ENCODE results near the gene AGTR2. TPM values are rescaled to one million over a fixed set of nuclear protein-coding genes. Genes with fewer than 3 reads are reported as not detected.

Gene AGTR2
- total and polyA plus RNA-seq, 9 of the 15 experiments (the other 6 are each of a cell fraction or from before 2014, with no cell fraction given) = not detected

GRCh38 chrX:116142976-116143375, 27.6 kb upstream of the AGTR2 start:
- Histone ChIP-seq H3K9me1 (ENCODE audit: control insufficient read depth, insufficient read depth, low read length) (no peaks in the 10 kb centered on the region), H3K4me1 (replicated peaks in 1 of 2; ENCODE audit: control insufficient read depth in 2 of 2, insufficient read depth in 2 of 2, low read length in 2 of 2) (no peaks in the 10 kb centered on the region), H3K36me3 (ENCODE audit: control insufficient read depth, insufficient read depth, low read length) (no peaks in the 10 kb centered on the region), H3K4me2 (ENCODE audit: insufficient read depth, low read length) (no peak overlapping the region), H3K79me2 (ENCODE audit: control insufficient read depth, insufficient read depth, low read length) (no peaks in the 10 kb centered on the region), H4K20me1 (replicated peaks; ENCODE audit: control insufficient read depth, insufficient read depth, low read length) (no peaks in the 10 kb centered on the region), H3K9me3 (replicated peaks; ENCODE audit: control insufficient read depth, insufficient read depth, low read depth, low read length) (no peaks in the 10 kb centered on the region), H3K4me3 (no peak overlapping the region), H2AFZ (ENCODE audit: low read depth, low read length) (no peak overlapping the region), H3K9ac (ENCODE audit: insufficient read depth in 1 of 2, low read depth in 2 of 2, low read length in 2 of 2) (no peak overlapping the region), H3K27me3 (ENCODE audit: control insufficient read depth in 2 of 2, insufficient read depth in 2 of 2, low read length in 2 of 2) (no peaks in the 10 kb centered on the region), H3K27ac (ENCODE audit: extremely low read depth, low read depth, low read length) (no peak overlapping the region)
- ChIA-PET POLR2A (no interaction called here), CTCF (ENCODE audit: low intra/inter-chr PET ratio) (no interaction called here)
- no peak for ATAC-seq
- DNase-seq (ENCODE audit: extremely low read depth in 1 of 4, low spot score in 3 of 4) = no peak
- intact Hi-C loops (cut with micrococcal nuclease) = no loop called here
- BruUV-seq (replicated peaks) = no TSS peak
- FAIRE-seq = no peak
- in situ Hi-C loops (cut with MboI) = no loop called here
- WGBS (ENCODE audit: insufficient coverage, low coverage, missing lambda C conversion rate) = 0% methylated on average over 2 of the region's 2 CpGs
- no peak for TF ChIP-seq GTF2B (IDR thresholded peaks at IDR 0.05; ENCODE audit: extremely low read depth, insufficient read length)
- TF ChIP-seq HNRNPK (IDR thresholded peaks at IDR 0.05; ENCODE audit: low read depth, low read length, poor library complexity, severe bottlenecking) = no peak
- TF ChIP-seq RCOR1 (IDR thresholded peaks at IDR 0.05; ENCODE audit: borderline replicate concordance in 1 of 2, low read depth in 2 of 2, low read length in 2 of 2) = no peak
- TF ChIP-seq GABPB1 (CRISPR knock-in tag; IDR thresholded peaks at IDR 0.05) = no peak
- TF ChIP-seq LCOR (CRISPR knock-in tag; IDR thresholded peaks at IDR 0.05) = no peak
- no peak for TF ChIP-seq ZBTB17 (CRISPR knock-in tag; IDR thresholded peaks at IDR 0.05)
- TF ChIP-seq EHMT2 (IDR thresholded peaks at IDR 0.05) = no peak
- TF ChIP-seq GABPA (tag; conservative IDR thresholded peaks at IDR 0.05; ENCODE audit: low read depth) = no peak
- TF ChIP-seq PTTG1 (tag; IDR thresholded peaks at IDR 0.05; ENCODE audit: low read depth) = no peak
- TF ChIP-seq NFE2 (IDR thresholded peaks at IDR 0.05; ENCODE audit: low read depth) = no peak
- TF ChIP-seq CC2D1A (IDR thresholded peaks at IDR 0.05) = no peak
- TF ChIP-seq TOE1 (IDR thresholded peaks at IDR 0.05; ENCODE audit: borderline replicate concordance) = no peak
- TF ChIP-seq TOE1 (CRISPR knock-in tag; IDR thresholded peaks at IDR 0.05; ENCODE audit: borderline replicate concordance, low read depth) = no peak
- TF ChIP-seq MBD2 (IDR thresholded peaks at IDR 0.05; ENCODE audit: borderline replicate concordance, low read depth) = no peak
- no peak for TF ChIP-seq LARP7 (IDR thresholded peaks at IDR 0.05)
- no peak for TF ChIP-seq SETDB1 (IDR thresholded peaks at IDR 0.05; ENCODE audit: low read length)
- no peak for TF ChIP-seq MEF2D (tag; conservative IDR thresholded peaks at IDR 0.05; ENCODE audit: low read depth)
- TF ChIP-seq SMARCA5 (IDR thresholded peaks at IDR 0.05) = no peak

Data from K562 (cell line).